HEK293 (cell line): ENCODE data around the gene ARL15.

Experiments used
- HOXD13 ChIP-seq: sonication (generic); formaldehyde crosslinking; IDR thresholded peaks from 2 replicates; pipeline ENCODE4 v1.8.0; 2022; ENCODE audit warnings: missing genetic modification reagents, borderline replicate concordance
- PRDM4 ChIP-seq: fragments of 450-650 bp; formaldehyde crosslinking; IDR thresholded peaks from 2 replicates; pipeline ENCODE4 v1.5.1; 2017; ENCODE audit warnings: missing biosample characterization, missing genetic modification characterization
- PRDM6 ChIP-seq: fragments of 450-650 bp; formaldehyde crosslinking; IDR thresholded peaks from 2 replicates; pipeline ENCODE4 v1.5.1; 2017; ENCODE audit warnings: missing biosample characterization, missing genetic modification characterization
- RBAK ChIP-seq: fragments of 450-650 bp; formaldehyde crosslinking; IDR thresholded peaks from 2 replicates; pipeline ENCODE4 v1.5.1; 2016; ENCODE audit warnings: missing biosample characterization, missing genetic modification characterization
- REPIN1 ChIP-seq: fragments of 450-650 bp; formaldehyde crosslinking; IDR thresholded peaks from 2 replicates; pipeline ENCODE4 v1.5.1; 2017; ENCODE audit warnings: missing biosample characterization, missing genetic modification characterization, low read depth
- SALL2 ChIP-seq: fragments of 450-650 bp; formaldehyde crosslinking; IDR thresholded peaks from 2 replicates; pipeline ENCODE4 v1.5.0; 2017; ENCODE audit warnings: missing biosample characterization, mild to moderate bottlenecking, missing genetic modification characterization, borderline replicate concordance
- ZBTB17 ChIP-seq: fragments of 450-650 bp; formaldehyde crosslinking; IDR thresholded peaks from 2 replicates; pipeline ENCODE4 v1.5.1; 2016; ENCODE audit warnings: missing biosample characterization, missing genetic modification characterization
- ZNF148 ChIP-seq: fragments of 450-650 bp; formaldehyde crosslinking; IDR thresholded peaks from 2 replicates; pipeline ENCODE4 v1.5.0; 2017; ENCODE audit warnings: missing biosample characterization, missing genetic modification characterization, borderline replicate concordance
- ZNF174 ChIP-seq: fragments of 450-650 bp; formaldehyde crosslinking; IDR thresholded peaks from 2 replicates; pipeline ENCODE4 v1.5.0; 2017; ENCODE audit warnings: missing biosample characterization, mild to moderate bottlenecking, missing genetic modification characterization
- ZNF2 ChIP-seq: fragments of 450-650 bp; formaldehyde crosslinking; IDR thresholded peaks from 2 replicates; pipeline ENCODE4 v1.5.1; 2016; ENCODE audit warnings: missing biosample characterization, missing genetic modification characterization
- ZNF214 ChIP-seq: fragments of 450-650 bp; formaldehyde crosslinking; IDR thresholded peaks from 2 replicates; pipeline ENCODE4 v1.5.1; 2017; ENCODE audit warnings: missing biosample characterization, mild to moderate bottlenecking, missing genetic modification characterization, borderline replicate concordance
- ZNF280C ChIP-seq: fragments of 450-650 bp; formaldehyde crosslinking; IDR thresholded peaks from 2 replicates; pipeline ENCODE4 v1.5.1; 2016; ENCODE audit warnings: missing biosample characterization, missing genetic modification characterization
- ZNF292 ChIP-seq: fragments of 450-650 bp; formaldehyde crosslinking; IDR thresholded peaks from 2 replicates; pipeline ENCODE4 v1.5.1; 2016; ENCODE audit warnings: low read depth, missing biosample characterization, missing genetic modification characterization, borderline replicate concordance
- ZNF341 ChIP-seq: fragments of 450-650 bp; formaldehyde crosslinking; IDR thresholded peaks from 2 replicates; pipeline ENCODE4; 2016; ENCODE audit warnings: low read depth, missing biosample characterization, missing genetic modification characterization
- ZNF48 ChIP-seq: fragments of 450-650 bp; formaldehyde crosslinking; IDR thresholded peaks from 2 replicates; pipeline ENCODE4 v1.5.1; 2016; ENCODE audit warnings: missing biosample characterization, missing genetic modification characterization
- ZNF488 ChIP-seq: fragments of 450-650 bp; formaldehyde crosslinking; IDR thresholded peaks from 2 replicates; pipeline ENCODE4 v1.5.1; 2016; ENCODE audit warnings: missing biosample characterization, missing genetic modification characterization
- ZNF521 ChIP-seq: fragments of 450-650 bp; formaldehyde crosslinking; IDR thresholded peaks from 2 replicates; pipeline ENCODE4 v1.5.1; 2017; ENCODE audit warnings: missing biosample characterization, mild to moderate bottlenecking, missing genetic modification characterization
- ZNF555 ChIP-seq: fragments of 450-650 bp; formaldehyde crosslinking; conservative IDR thresholded peaks from 2 replicates; pipeline ENCODE4 v1.5.1; 2017; ENCODE audit warnings: missing biosample characterization, mild to moderate bottlenecking, missing genetic modification characterization, inconsistent platforms
- ZNF571 ChIP-seq: fragments of 450-650 bp; formaldehyde crosslinking; IDR thresholded peaks from 2 replicates; pipeline ENCODE4 v1.5.0; 2017; ENCODE audit warnings: missing biosample characterization, missing genetic modification characterization
- ZNF585B ChIP-seq: fragments of 450-650 bp; formaldehyde crosslinking; IDR thresholded peaks from 2 replicates; pipeline ENCODE4 v1.5.1; 2016; ENCODE audit warnings: missing biosample characterization, missing genetic modification characterization
- ZNF623 ChIP-seq: fragments of 450-650 bp; formaldehyde crosslinking; IDR thresholded peaks from 2 replicates; pipeline ENCODE4 v1.5.1; 2016; ENCODE audit warnings: missing biosample characterization, missing genetic modification characterization
- ZNF639 ChIP-seq: fragments of 450-650 bp; formaldehyde crosslinking; IDR thresholded peaks from 2 replicates; pipeline ENCODE4 v1.5.1; 2016; ENCODE audit warnings: missing biosample characterization, missing genetic modification characterization
- ZNF645 ChIP-seq: fragments of 450-650 bp; formaldehyde crosslinking; IDR thresholded peaks from 2 replicates; pipeline ENCODE4; 2016; ENCODE audit warnings: missing biosample characterization, missing genetic modification characterization
- ZNF654 ChIP-seq: fragments of 450-650 bp; formaldehyde crosslinking; IDR thresholded peaks from 2 replicates; pipeline ENCODE4 v1.5.1; 2016; ENCODE audit warnings: low read depth, missing biosample characterization, missing genetic modification characterization
- ZNF658 ChIP-seq: fragments of 450-650 bp; formaldehyde crosslinking; IDR thresholded peaks from 2 replicates; pipeline ENCODE4; 2016; ENCODE audit warnings: missing biosample characterization, missing genetic modification characterization
- ZNF707 ChIP-seq: fragments of 450-650 bp; formaldehyde crosslinking; IDR thresholded peaks from 2 replicates; pipeline ENCODE4 v1.5.1; 2016; ENCODE audit warnings: missing biosample characterization, missing genetic modification characterization
- ZNF747 ChIP-seq: fragments of 450-650 bp; formaldehyde crosslinking; IDR thresholded peaks from 2 replicates; pipeline ENCODE4 v1.5.1; 2016; ENCODE audit warnings: missing biosample characterization, missing genetic modification characterization
- ZSCAN16 ChIP-seq: fragments of 450-650 bp; formaldehyde crosslinking; IDR thresholded peaks from 2 replicates; pipeline ENCODE4 v1.5.1; 2016; ENCODE audit warnings: missing biosample characterization, missing genetic modification characterization
- ZXDB ChIP-seq: fragments of 450-650 bp; formaldehyde crosslinking; IDR thresholded peaks from 2 replicates; pipeline ENCODE4 v1.5.1; 2016; ENCODE audit warnings: missing biosample characterization, missing genetic modification characterization

The ARL15 gene

GRCh38 chr5:54302267-54302687 is 8.1 kb downstream of the ARL15 start (continued):
- TF ChIP-seq PRDM6 (peak; percentile 96), ZNF555 (tag by site-specific recombination) (no peak), ZNF639 (tag by site-specific recombination) (peak; percentile 96), ZNF521 (no peak), ZNF623 (tag by site-specific recombination) (0 out of 2 replicates have a peak, but pooled peaks have one; percentile 18), ZNF654 (no peak), ZNF645 (no peak), PRDM4 (tag by site-specific recombination) (peak; percentile 89), ZNF488 (peak; percentile 55; the same call in 1 of the 2 replicates), ZNF2 (tag by site-specific recombination) (peak; percentile 89; the same call in 1 of the 2 replicates), ZNF341 (tag by site-specific recombination) (no peak), ZNF48 (tag by site-specific recombination) (no peak), ZNF214 (no peak), ZXDB (tag by site-specific recombination) (peak; percentile 97), ZSCAN16 (peak; percentile 69; the same call in 1 of the 2 replicates), ZNF658 (no peak), HOXD13 (CRISPR knock-in tag) (no peak), ZBTB17 (tag by site-specific recombination) (peak; percentile 69; the same call in 1 of the 2 replicates), RBAK (tag by site-specific recombination) (no peak), REPIN1 (peak; percentile 45; the same call in 1 of the 2 replicates), ZNF571 (tag by site-specific recombination) (no peak), ZNF747 (tag by site-specific recombination) (no peak), ZNF707 (tag by site-specific recombination) (no peak), SALL2 (no peak), ZNF174 (tag by site-specific recombination) (no peak), ZNF280C (tag by site-specific recombination) (no peak), ZNF148 (no peak), ZNF292 (tag by site-specific recombination) (no peak), ZNF585B (peak; percentile 43)
